Osteoblast (primary cell): ENCODE measurements around the gene DLG2. TPM values are rescaled to one million over a fixed set of nuclear protein-coding genes. Genes with fewer than 3 reads are reported as not detected.
"Not testable (repeated sequence)": the region's sequence is repeated elsewhere in the genome, so short reads cannot be mapped to it uniquely, and the experiment has no call there.

Experiments used
- DNase-seq: peaks from one replicate; pipeline ENCODE4 v3.0.0; 2011; ENCODE audit warnings: low spot score, mixed read lengths; ENCODE audit not compliant: insufficient read length; ENCODE audit errors: missing footprints
- H2AFZ ChIP-seq: 2 replicates; pipeline ENCODE4 v1.6.0; 2011; ENCODE audit warnings: mild to moderate bottlenecking, low read length
- H3K27ac ChIP-seq: 2 replicates; pipeline ENCODE4 v1.5.1; 2011; ENCODE audit warnings: mild to moderate bottlenecking, low read depth, low read length, moderate library complexity
- H3K27me3 ChIP-seq: 2 replicates; pipeline ENCODE4 v1.6.0; 2012; ENCODE audit warnings: mild to moderate bottlenecking, control low read depth, inconsistent platforms, low read length, moderate library complexity; ENCODE audit not compliant: insufficient read depth
- H3K36me3 ChIP-seq: 2 replicates; pipeline ENCODE4 v1.5.1; 2011; ENCODE audit warnings: mild to moderate bottlenecking, low read length, control low read depth, moderate library complexity; ENCODE audit not compliant: insufficient read depth
- H3K4me1 ChIP-seq: 2 replicates; pipeline ENCODE4 v1.5.1; 2011; ENCODE audit warnings: mild to moderate bottlenecking, low read length, control low read depth, moderate library complexity; ENCODE audit not compliant: insufficient read depth
- H3K4me2 ChIP-seq: 2 replicates; pipeline ENCODE4 v1.6.0; 2011; ENCODE audit warnings: mild to moderate bottlenecking, low read length; ENCODE audit not compliant: insufficient read depth
- H3K4me3 ChIP-seq: fragments of 200-600 bp; sonication (generic); 3 replicates; pipeline ENCODE4 v1.5.1; 2012; ENCODE audit warnings: mild to moderate bottlenecking, low read length, inconsistent platforms; ENCODE audit not compliant: insufficient read depth
- H3K79me2 ChIP-seq: 2 replicates; pipeline ENCODE4 v1.6.0; 2012; ENCODE audit warnings: mild to moderate bottlenecking, low read length, control low read depth, inconsistent platforms; ENCODE audit not compliant: insufficient read depth
- H3K9me3 ChIP-seq: 2 replicates; pipeline ENCODE4 v1.5.1; 2011; ENCODE audit warnings: low read depth, low read length, control low read depth
- H4K20me1 ChIP-seq: 2 replicates; pipeline ENCODE4 v1.6.0; 2012; ENCODE audit warnings: mild to moderate bottlenecking, low read length, control low read depth; ENCODE audit not compliant: insufficient read depth
- total RNA-seq: library from RNA; depleted of rRNA; stranded (reverse); fragments of >200 nt; gene quantifications from 2 replicates; pipeline ENCODE4 v1.2.3, GENCODE V29; 2012
- TF ChIP-seq, protein P1 (sequence below): IDR thresholded peaks from 2 replicates; pipeline ENCODE4 v1.5.1; 2011; ENCODE audit warnings: mild to moderate bottlenecking, low read depth, low read length, moderate library complexity; ENCODE audit errors: extremely low read depth

DLG2 gene
- total RNA-seq, 1 donor: 3.3 TPM

DNA sequence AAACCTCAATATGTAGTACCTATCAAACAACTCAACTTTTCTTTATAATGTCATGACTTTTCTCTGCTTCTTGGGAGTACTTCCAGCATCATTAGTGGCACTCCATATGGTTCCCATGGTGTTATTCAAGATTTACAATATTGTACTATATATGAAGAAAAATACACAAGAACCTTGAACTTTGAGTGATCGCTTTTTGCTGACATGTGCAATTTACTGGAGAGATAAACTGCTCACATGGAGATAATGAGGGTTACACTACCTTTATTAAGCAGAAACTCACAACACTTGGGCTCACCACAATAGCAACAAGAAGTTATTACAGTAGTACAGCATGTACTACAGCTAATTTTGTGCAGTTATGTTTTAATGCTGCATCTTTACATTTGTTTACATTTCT lies 388.2 kb downstream of the DLG2 start:
- DNase-seq: no peak
- Histone ChIP-seq H3K9me3 (no peaks in the 10 kb centered on the region), H3K4me1 (no peaks in the 10 kb centered on the region), H3K79me2 (no peaks in the 10 kb centered on the region), H2AFZ (no peak overlapping the region), H3K36me3 (no peaks in the 10 kb centered on the region), H3K27me3 (no peaks in the 10 kb centered on the region), H3K4me3 (no peak overlapping the region), H3K4me2 (no peak overlapping the region), H4K20me1 (no peaks in the 10 kb centered on the region), H3K27ac (no peak overlapping the region)
- TF ChIP-seq, protein P1, sequence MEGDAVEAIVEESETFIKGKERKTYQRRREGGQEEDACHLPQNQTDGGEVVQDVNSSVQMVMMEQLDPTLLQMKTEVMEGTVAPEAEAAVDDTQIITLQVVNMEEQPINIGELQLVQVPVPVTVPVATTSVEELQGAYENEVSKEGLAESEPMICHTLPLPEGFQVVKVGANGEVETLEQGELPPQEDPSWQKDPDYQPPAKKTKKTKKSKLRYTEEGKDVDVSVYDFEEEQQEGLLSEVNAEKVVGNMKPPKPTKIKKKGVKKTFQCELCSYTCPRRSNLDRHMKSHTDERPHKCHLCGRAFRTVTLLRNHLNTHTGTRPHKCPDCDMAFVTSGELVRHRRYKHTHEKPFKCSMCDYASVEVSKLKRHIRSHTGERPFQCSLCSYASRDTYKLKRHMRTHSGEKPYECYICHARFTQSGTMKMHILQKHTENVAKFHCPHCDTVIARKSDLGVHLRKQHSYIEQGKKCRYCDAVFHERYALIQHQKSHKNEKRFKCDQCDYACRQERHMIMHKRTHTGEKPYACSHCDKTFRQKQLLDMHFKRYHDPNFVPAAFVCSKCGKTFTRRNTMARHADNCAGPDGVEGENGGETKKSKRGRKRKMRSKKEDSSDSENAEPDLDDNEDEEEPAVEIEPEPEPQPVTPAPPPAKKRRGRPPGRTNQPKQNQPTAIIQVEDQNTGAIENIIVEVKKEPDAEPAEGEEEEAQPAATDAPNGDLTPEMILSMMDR: no peak

DNA sequence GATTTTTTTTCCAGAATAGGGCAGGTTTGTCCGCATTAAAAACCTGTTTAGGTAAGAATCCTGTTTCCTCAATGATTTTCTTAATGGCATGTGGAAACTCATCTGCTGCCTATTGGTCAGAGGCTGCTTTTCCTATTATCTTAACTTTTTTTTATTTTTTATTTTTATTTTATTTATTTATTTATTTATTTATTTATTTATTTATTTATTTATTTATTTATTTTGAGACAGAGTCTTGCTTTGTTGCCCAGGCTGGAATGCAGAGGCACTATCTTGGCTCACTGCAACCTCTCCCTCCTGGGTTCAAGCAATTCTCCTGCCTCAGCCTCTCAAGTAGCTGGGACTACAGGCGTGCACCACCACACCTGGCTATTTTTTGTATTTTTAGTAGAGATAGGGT lies 389.1 kb downstream of the DLG2 start:
- not testable (repeated sequence) for H3K4me1 ChIP-seq, H3K4me2 ChIP-seq, H2AFZ ChIP-seq, H3K4me3 ChIP-seq, H3K27ac ChIP-seq, H3K79me2 ChIP-seq, H3K9me3 ChIP-seq, H4K20me1 ChIP-seq, DNase-seq, H3K36me3 ChIP-seq, H3K27me3 ChIP-seq

DNA sequence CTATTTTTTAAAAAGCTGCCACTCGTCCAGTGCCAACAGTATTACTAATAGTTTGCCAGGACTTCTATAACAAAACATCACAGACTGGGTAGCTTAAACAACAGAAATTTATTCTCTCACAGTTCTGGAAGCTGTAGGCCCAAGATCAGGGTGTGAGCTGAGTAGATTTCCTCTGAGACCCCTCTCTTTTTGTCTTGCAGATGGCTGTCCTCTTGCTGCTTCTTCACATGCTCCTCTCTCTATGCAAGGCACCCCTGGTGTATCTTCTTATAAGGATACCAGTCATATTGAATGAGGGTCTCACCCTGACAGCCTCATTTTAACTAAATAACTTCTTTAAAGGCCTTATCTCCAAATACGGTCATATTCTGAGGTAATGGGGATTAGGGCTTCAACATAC lies 390.9 kb downstream of the DLG2 start:
- Histone ChIP-seq H3K27me3 (no peaks in the 10 kb centered on the region), H4K20me1 (no peaks in the 10 kb centered on the region), H2AFZ (no peak overlapping the region), H3K4me2 (no peak overlapping the region), H3K27ac (no peak overlapping the region), H3K9me3 (no peaks in the 10 kb centered on the region), H3K4me1 (no peaks in the 10 kb centered on the region), H3K79me2 (no peaks in the 10 kb centered on the region), H3K4me3 (no peak overlapping the region), H3K36me3 (no peaks in the 10 kb centered on the region)
- TF ChIP-seq, protein P1: no peak
- no peak for DNase-seq

DNA sequence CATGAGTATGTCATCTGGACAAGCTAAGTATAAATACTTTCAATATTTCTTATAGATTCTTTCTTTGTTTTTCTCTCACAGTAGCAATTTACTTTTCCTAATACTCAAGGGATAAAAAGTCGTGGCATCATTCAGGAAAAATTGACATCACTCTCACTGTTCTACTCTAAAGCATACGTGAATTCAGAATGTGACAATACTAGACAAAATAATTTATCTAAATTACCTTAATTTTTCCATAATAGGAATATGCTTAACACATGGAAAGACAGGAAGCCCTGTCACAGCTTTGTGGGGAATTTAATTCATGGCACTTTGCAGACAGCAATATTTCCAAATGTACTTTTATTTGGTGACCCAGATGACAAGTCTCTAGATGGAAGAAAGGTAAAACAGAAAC lies 394.6 kb downstream of the DLG2 start:
- Histone ChIP-seq H3K27me3 (no peaks in the 10 kb centered on the region), H3K4me3 (no peak overlapping the region), H2AFZ (no peak overlapping the region), H3K36me3 (no peaks in the 10 kb centered on the region), H4K20me1 (no peaks in the 10 kb centered on the region), H3K4me2 (no peak overlapping the region), H3K9me3 (no peaks in the 10 kb centered on the region), H3K79me2 (no peaks in the 10 kb centered on the region), H3K4me1 (no peaks in the 10 kb centered on the region), H3K27ac (no peak overlapping the region)
- TF ChIP-seq, protein P1: no peak
- no peak for DNase-seq
